ENCODE results near the gene CHCT1. TPM values are rescaled to one million over a fixed set of nuclear protein-coding genes. Genes with fewer than 3 reads are reported as not detected.

Gene CHCT1
- total and polyA plus RNA-seq, 2 donors (not counting 1 experiment from before 2014, with no cell fraction given) = not detected

- Histone ChIP-seq H3K36me3 (replicated peaks in 1 of 2; ENCODE audit: control extremely low read depth in 1 of 2, control insufficient read depth in 1 of 2, extremely low read depth in 1 of 2, insufficient read depth in 2 of 2, low read length in 1 of 2) (no peaks in the 10 kb centered on the region), H4K20me1 (ENCODE audit: control insufficient read depth, insufficient read depth, low read length, poor library complexity, severe bottlenecking) (no peaks in the 10 kb centered on the region), H3K79me2 (ENCODE audit: control insufficient read depth, insufficient read depth, low read length) (peaks cover 45% of the 10 kb centered on the region), H2AFZ (ENCODE audit: insufficient read depth, low read depth, low read length, poor library complexity, severe bottlenecking) (peak within 1 kb of the TSS; percentile 97), H3K27ac (ENCODE audit: low read length in 2 of 2) (peak within 1 kb of the TSS; percentile 92 to 96), H3K4me2 (replicated peaks; ENCODE audit: low read depth, low read length, poor library complexity, severe bottlenecking) (peak within 1 kb of the TSS; percentile 92), H3K9ac (ENCODE audit: low read length) (peak within 1 kb of the TSS; percentile 93), H3K4me3 (ENCODE audit: control extremely low read depth in 1 of 5, extremely low read depth in 1 of 5, insufficient read depth in 1 of 5, low read depth in 2 of 5, low read length in 4 of 5) (peak within 1 kb of the TSS; percentile 71 to 95 (median 87)), H3K9me3 (ENCODE audit: control extremely low read depth in 1 of 3, control insufficient read depth in 2 of 3, insufficient read depth in 1 of 3, low read length in 2 of 3) (no peaks in the 10 kb centered on the region), H3K4me1 (ENCODE audit: control insufficient read depth in 2 of 2, insufficient read depth in 2 of 2, low read length in 2 of 2) (peaks cover 43 to 44% of the 10 kb centered on the region in 2 donors), H3K27me3 (replicated peaks in 1 of 4; ENCODE audit: control extremely low read depth in 1 of 4, control insufficient read depth in 3 of 4, insufficient read depth in 4 of 4, low read length in 3 of 4) (no peaks in the 10 kb centered on the region)
- ChIA-PET POLR2A (interaction anchor here (0.6 to 1.4 kb wide), 8 partner anchors 10 to 500 kb away, joined by 3 to 6 read pairs (median 3); partner anchors contain the start of genes BCAS3, HEATR6 and PPM1D), CTCF (interaction anchor here (1.2 to 1.4 kb wide), 3 partner anchors 9 to 30 kb away, joined by 4 to 8 read pairs (median 5); partner anchors contain the start of gene CHCT1)
- no peaks in the 10 kb centered on the region for H3K9me3 Mint-ChIP-seq (ENCODE audit: insufficient read depth)
- peak; percentile 88 for ATAC-seq (ENCODE audit: low read depth)
- under 1% methylated on average over 62 of the region's 68 CpGs for WGBS (ENCODE audit: insufficient coverage)
- intact Hi-C loops (cut with micrococcal nuclease) = loop anchor here (1.0 to 5.0 kb wide), 5 partner anchors 29 to 500 kb away; partner anchors contain the start of genes HEATR6, PPM1D, RPS6KB1 and TUBD1
- peak within 1 kb of the TSS; percentile 97 for H3K27ac Mint-ChIP-seq
- H3K4me1 Mint-ChIP-seq = peaks cover 67% of the 10 kb centered on the region
- DNase-seq = peak; percentile 98
- H3K4me3 Mint-ChIP-seq = peak within 1 kb of the TSS; percentile 96
- no peak for TF ChIP-seq EZH2 (IDR thresholded peaks at IDR 0.05; ENCODE audit: borderline replicate concordance, insufficient read depth, low read depth, low read length, poor library complexity, severe bottlenecking)
- TF ChIP-seq CTCF (IDR thresholded peaks at IDR 0.05) = no peak
- H3K27me3 Mint-ChIP-seq = no peaks in the 10 kb centered on the region
Observed at GRCh38 chr17:60392042-60392844, 30.0 kb upstream of the CHCT1 start, which contains the start of gene USP32. USP32 (minus strand) TSS chr17:60392133; CDS start chr17:60391939, 194 bp downstream.
